K562 treated with DMSO at 1 percent for 24 hours (cell line): ENCODE results near the gene NEK7. TPM values are rescaled to one million over a fixed set of nuclear protein-coding genes. Genes with fewer than 3 reads are reported as not detected.

Experiments used
- total RNA-seq: library from RNA; unstranded; fragments of 300-600 nt; gene quantifications from 2 replicates; pipeline ENCODE4 v1.2.3, GENCODE V29; 2022; ENCODE audit warnings: low read depth; ENCODE audit not compliant: insufficient read depth

Gene NEK7
- 14.6 and 20.9 TPM in 2 replicates for total RNA-seq

GRCh38 chr1:198156745-198157240, at the start of gene NEK7:
Gene NEK7 (plus strand): TSS chr1:198156998. CDS start chr1:198232581, 75,583 bp downstream.

Other genes with a start within 250 kb of the NEK7 start
- 0.03 TPM in 1 of 2 replicates, not detected in the other for gene LHX9, start 239.6 kb upstream of the NEK7 start, total RNA-seq